ENCODE results near the gene LHPP. TPM values are rescaled to one million over a fixed set of nuclear protein-coding genes. Genes with fewer than 3 reads are reported as not detected.

LHPP gene
- total RNA-seq, 2 experiments from 2014 or later = 15.3 to 19.6 TPM

DNA sequence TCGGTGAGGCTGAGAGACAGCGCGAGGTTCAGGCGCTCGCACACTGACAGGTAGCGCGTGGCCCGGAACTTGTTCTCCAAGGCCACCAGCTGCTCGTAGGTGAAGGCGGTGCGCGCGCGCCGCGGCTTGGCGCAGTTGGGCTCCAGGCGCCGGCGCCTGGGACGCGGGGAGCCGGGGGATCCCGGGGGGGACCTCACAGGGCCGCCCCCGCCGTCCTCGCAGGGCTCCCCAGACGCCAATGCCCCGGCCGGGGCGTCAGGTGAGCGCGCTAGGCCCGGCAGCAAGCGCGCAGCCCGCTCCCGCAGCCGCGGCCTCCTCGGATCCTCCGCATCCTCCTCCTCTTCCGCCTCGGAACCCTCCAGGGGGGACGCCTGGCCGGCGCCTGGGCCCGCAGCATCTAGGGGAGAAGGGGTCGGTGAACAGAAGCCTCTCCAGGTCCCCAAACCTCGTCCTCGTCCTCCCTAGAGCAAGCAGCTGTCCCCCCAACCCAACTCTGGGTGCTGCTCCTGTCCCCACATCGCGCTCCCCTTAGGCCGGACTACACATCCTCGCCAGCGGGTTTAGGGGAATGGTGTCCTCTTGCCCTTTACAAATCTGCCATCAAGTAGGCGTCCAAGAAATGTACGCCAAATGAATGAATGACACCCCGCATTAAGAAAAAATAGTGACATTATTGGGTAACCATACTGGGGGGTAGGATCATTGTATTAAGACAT, 13.7 kb upstream of the LHPP start:
- no peak for DNase-seq
- Mint-ChIP-seq H3K27me3 (peaks cover 83% of the 10 kb centered on the region), H3K36me3 (ENCODE audit: low read depth) (no peaks in the 10 kb centered on the region), H3K4me1 (ENCODE audit: low read depth) (peaks cover 20% of the 10 kb centered on the region), H3K9me3 (no peaks in the 10 kb centered on the region), H3K27ac (no peak overlapping the region), H3K4me3 (peak overlapping the region; percentile 49)
- Histone ChIP-seq H3K4me1 (ENCODE audit: insufficient read depth, low read length) (peaks cover 24% of the 10 kb centered on the region), H3K36me3 (ENCODE audit: insufficient read depth, low read length) (no peaks in the 10 kb centered on the region), H3K27ac (ENCODE audit: low read depth in 1 of 2, low read length in 2 of 2) (no peak overlapping the region), H3K27me3 (ENCODE audit: control insufficient read depth in 1 of 2, insufficient read depth in 2 of 2, low read length in 2 of 2) (peaks cover 56 to 81% of the 10 kb centered on the region in 2 experiments), H3K9me3 (ENCODE audit: control insufficient read depth in 1 of 2, insufficient read depth in 1 of 2, low read length in 2 of 2) (peaks cover 0 to 12% of the 10 kb centered on the region in 2 experiments), H3K4me3 (ENCODE audit: low read length) (no peak overlapping the region)
- no peak for TF ChIP-seq CTCF (IDR thresholded peaks at IDR 0.05)
- CTCF ChIA-PET = no interaction called here
- intact Hi-C loops (cut with DNase I, micrococcal nuclease) = no loop called here
- no peak for ATAC-seq (ENCODE audit: poor library complexity)
- POLR2A ChIA-PET = no interaction called here

GRCh38 chr10:124448696-124449169, 12.9 kb upstream of the LHPP start:
- H3K27ac ChIP-seq (ENCODE audit: low read depth in 1 of 2, low read length in 2 of 2) = no peak overlapping the region
- peaks cover 24% of the 10 kb centered on the region for H3K4me1 ChIP-seq (ENCODE audit: insufficient read depth, low read length)
- no peaks in the 10 kb centered on the region for H3K36me3 Mint-ChIP-seq (ENCODE audit: low read depth)
- no peak overlapping the region for H3K4me3 ChIP-seq (ENCODE audit: low read length)
- H3K9me3 Mint-ChIP-seq = no peaks in the 10 kb centered on the region
- no peak for TF ChIP-seq CTCF (IDR thresholded peaks at IDR 0.05)
- DNase-seq = no peak
- POLR2A ChIA-PET = interaction anchor here (1.0 kb wide), 1 partner anchor 13 kb away, joined by 3 read pairs; the partner anchor contains the start of gene LHPP
- H3K27me3 Mint-ChIP-seq = peaks cover 82% of the 10 kb centered on the region
- peaks cover 58 to 86% of the 10 kb centered on the region in 2 experiments for H3K27me3 ChIP-seq (ENCODE audit: control insufficient read depth in 1 of 2, insufficient read depth in 2 of 2, low read length in 2 of 2)
- no peak overlapping the region for H3K27ac Mint-ChIP-seq
- no peak for ATAC-seq (ENCODE audit: poor library complexity)
- CTCF ChIA-PET = no interaction called here
- no peak overlapping the region for H3K4me3 Mint-ChIP-seq
- intact Hi-C loops (cut with DNase I, micrococcal nuclease) = no loop called here
- peaks cover 20% of the 10 kb centered on the region for H3K4me1 Mint-ChIP-seq (ENCODE audit: low read depth)
- peaks cover 0 to 12% of the 10 kb centered on the region in 2 experiments for H3K9me3 ChIP-seq (ENCODE audit: control insufficient read depth in 1 of 2, insufficient read depth in 1 of 2, low read length in 2 of 2)
- no peaks in the 10 kb centered on the region for H3K36me3 ChIP-seq (ENCODE audit: insufficient read depth, low read length)

DNA sequence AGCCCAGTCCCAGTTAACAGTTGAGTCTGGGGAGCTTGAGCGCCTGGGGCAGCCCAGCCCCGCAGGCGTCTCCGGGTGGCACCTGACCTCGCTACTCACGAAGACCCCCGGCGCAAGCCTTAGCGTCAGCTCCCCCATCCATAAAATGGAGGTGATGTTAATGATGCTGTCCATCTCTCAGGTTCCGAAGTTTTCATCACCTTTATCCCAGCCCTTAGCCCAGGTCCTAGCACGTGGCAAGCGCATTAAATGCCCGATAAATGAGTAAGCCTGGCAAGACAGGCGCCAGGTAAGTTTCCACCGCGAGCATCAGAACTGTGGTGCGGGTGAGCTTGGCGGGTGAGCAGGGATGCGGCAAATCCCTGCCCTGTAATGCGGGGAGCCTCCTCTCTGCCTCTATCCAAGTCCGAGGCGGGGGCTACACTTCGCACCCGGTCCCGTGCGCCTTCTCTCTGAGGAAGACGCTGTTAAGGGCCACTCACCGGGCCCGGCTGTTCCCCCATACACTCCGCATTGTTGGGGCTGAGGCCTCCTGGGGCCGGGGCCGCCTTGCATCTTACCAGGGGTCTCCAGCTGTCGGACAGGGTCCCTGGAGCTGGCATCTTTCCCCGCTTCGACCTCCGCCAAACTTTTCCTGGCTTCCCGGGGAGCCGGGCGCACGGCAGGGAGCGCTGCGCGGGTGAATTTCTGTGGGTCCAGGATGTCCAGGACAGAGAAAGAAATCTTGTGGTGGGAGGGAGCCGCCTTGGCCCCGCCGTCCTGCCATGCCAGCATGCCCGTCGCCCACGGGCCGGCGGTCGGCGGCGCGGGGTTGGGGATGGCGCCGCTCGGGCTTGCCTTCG, 12.2 kb upstream of the LHPP start:
- H3K9me3 Mint-ChIP-seq = no peaks in the 10 kb centered on the region
- H3K36me3 Mint-ChIP-seq (ENCODE audit: low read depth) = no peaks in the 10 kb centered on the region
- peaks cover 24% of the 10 kb centered on the region for H3K4me1 ChIP-seq (ENCODE audit: insufficient read depth, low read length)
- no peak for ATAC-seq (ENCODE audit: poor library complexity)
- POLR2A ChIA-PET = interaction anchor here (1.0 kb wide), 1 partner anchor 13 kb away, joined by 3 read pairs; the partner anchor contains the start of gene LHPP
- H3K36me3 ChIP-seq (ENCODE audit: insufficient read depth, low read length) = no peaks in the 10 kb centered on the region
- H3K4me1 Mint-ChIP-seq (ENCODE audit: low read depth) = peaks cover 20% of the 10 kb centered on the region
- H3K9me3 ChIP-seq (ENCODE audit: control insufficient read depth in 1 of 2, insufficient read depth in 1 of 2, low read length in 2 of 2) = peaks cover 0 to 12% of the 10 kb centered on the region in 2 experiments
- no peak overlapping the region for H3K27ac ChIP-seq (ENCODE audit: low read depth in 1 of 2, low read length in 2 of 2)
- no peak overlapping the region for H3K27ac Mint-ChIP-seq
- H3K4me3 ChIP-seq (ENCODE audit: low read length) = no peak overlapping the region
- peaks cover 85% of the 10 kb centered on the region for H3K27me3 Mint-ChIP-seq
- no peak for DNase-seq
- intact Hi-C loops (cut with DNase I, micrococcal nuclease) = no loop called here
- CTCF ChIA-PET = no interaction called here
- peak overlapping the region; percentile 49 for H3K4me3 Mint-ChIP-seq
- no peak for TF ChIP-seq CTCF (IDR thresholded peaks at IDR 0.05)
- H3K27me3 ChIP-seq (ENCODE audit: control insufficient read depth in 1 of 2, insufficient read depth in 2 of 2, low read length in 2 of 2) = peaks cover 61 to 89% of the 10 kb centered on the region in 2 experiments

All from CD4-positive, alpha-beta T cell (primary cell).